Central memory CD8-positive, alpha-beta T cell (primary cell): ENCODE measurements around the gene CELA1.

Experiments used
- ATAC-seq: fragments of 150-1000 bp; cut with Tn5 transposase; replicated peaks from 2 replicates; pipeline ENCODE4 v1.10.0; 2022; ENCODE audit warnings: mild to moderate bottlenecking, moderate FRiP score, moderate number of reproducible peaks; ENCODE audit not compliant: poor library complexity, severe bottlenecking; ENCODE audit errors: extremely low read depth
- DNase-seq, 2 donors: peaks; one replicate each; pipeline ENCODE4 v3.0.0; 2021; ENCODE audit warnings: low spot score in 2 of 2
- H3K27ac Mint-ChIP-seq: one replicate; pipeline ENCODE4 v1.8.0; 2022; ENCODE audit warnings: low read depth, mild to moderate bottlenecking, moderate library complexity, mixed read lengths
- H3K27me3 Mint-ChIP-seq: one replicate; pipeline ENCODE4 v1.8.0; 2022; ENCODE audit warnings: mixed read lengths
- H3K36me3 Mint-ChIP-seq: one replicate; pipeline ENCODE4 v1.8.0; 2022; ENCODE audit warnings: mild to moderate bottlenecking, moderate library complexity, mixed read lengths; ENCODE audit not compliant: insufficient read depth
- H3K4me1 Mint-ChIP-seq: one replicate; pipeline ENCODE4 v1.8.0; 2022; ENCODE audit warnings: mixed read lengths
- H3K4me3 Mint-ChIP-seq: one replicate; pipeline ENCODE4 v1.8.0; 2022; ENCODE audit warnings: mild to moderate bottlenecking, moderate library complexity, mixed read lengths
- H3K9me3 Mint-ChIP-seq: one replicate; pipeline ENCODE4 v1.8.0; 2022; ENCODE audit warnings: mixed read lengths

CELA1 gene

DNA sequence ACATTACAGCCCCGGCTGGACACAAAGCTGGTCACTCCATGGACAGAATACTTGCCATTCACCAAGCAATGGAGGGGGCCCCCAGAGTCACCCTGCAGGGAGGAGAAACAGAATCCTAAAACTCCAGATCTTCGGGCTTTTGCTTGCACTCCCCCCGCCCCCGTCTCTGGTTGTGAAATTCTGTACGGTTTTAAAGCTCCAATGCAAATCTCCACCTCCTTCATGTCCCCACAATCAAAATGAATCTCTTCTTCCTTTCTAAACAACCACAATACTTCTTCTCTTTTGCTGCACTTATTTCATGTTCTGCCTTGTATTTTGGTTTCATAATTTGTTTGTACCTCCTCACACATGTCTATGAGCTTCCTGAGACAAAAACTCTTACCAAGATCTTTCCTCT lies 16.7 kb downstream of the CELA1 start:
- H3K36me3 Mint-ChIP-seq = peaks cover 4% of the 10 kb centered on the region
- H3K27me3 Mint-ChIP-seq = no peaks in the 10 kb centered on the region
- ATAC-seq = peak; percentile 28
- no peak for DNase-seq
- H3K4me1 Mint-ChIP-seq = peaks cover 46% of the 10 kb centered on the region
- H3K27ac Mint-ChIP-seq = peak overlapping the region; percentile 41
- peak overlapping the region; percentile 45 for H3K4me3 Mint-ChIP-seq
- no peaks in the 10 kb centered on the region for H3K9me3 Mint-ChIP-seq

DNA sequence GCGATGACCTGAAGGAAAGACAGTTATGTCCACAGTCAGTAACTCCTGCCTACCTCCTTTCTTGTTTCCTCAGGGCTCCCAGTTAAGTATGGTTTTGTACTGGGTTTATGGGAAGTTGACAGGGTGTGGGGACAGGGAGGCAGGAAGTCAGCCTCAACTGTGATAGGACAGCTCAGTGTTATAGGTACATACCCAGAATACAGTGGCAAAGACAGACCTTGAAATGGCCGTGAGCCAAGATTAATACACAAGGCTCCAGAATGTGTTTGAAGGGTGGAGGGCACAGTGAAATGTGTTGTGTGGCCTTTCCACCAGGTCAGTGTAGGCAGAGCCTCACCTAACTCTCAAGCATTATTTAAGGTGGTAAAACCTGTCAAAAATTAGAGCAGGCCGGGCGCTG lies 17.9 kb downstream of the CELA1 start:
- H3K9me3 Mint-ChIP-seq = no peaks in the 10 kb centered on the region
- no peak overlapping the region for H3K27ac Mint-ChIP-seq
- DNase-seq = no peak
- H3K36me3 Mint-ChIP-seq = peaks cover 8% of the 10 kb centered on the region
- H3K27me3 Mint-ChIP-seq = no peaks in the 10 kb centered on the region
- H3K4me1 Mint-ChIP-seq = peaks cover 51% of the 10 kb centered on the region
- H3K4me3 Mint-ChIP-seq = peak overlapping the region; percentile 45
- no peak for ATAC-seq

- no peaks in the 10 kb centered on the region for H3K9me3 Mint-ChIP-seq
- no peaks in the 10 kb centered on the region for H3K27me3 Mint-ChIP-seq
- peaks cover 66% of the 10 kb centered on the region for H3K4me1 Mint-ChIP-seq
- H3K36me3 Mint-ChIP-seq = peaks cover 21% of the 10 kb centered on the region
- ATAC-seq = no peak
- H3K4me3 Mint-ChIP-seq = peak overlapping the region; percentile 43
- DNase-seq = no peak
- peak overlapping the region; percentile 96 for H3K27ac Mint-ChIP-seq
These were observed 19.6 kb downstream of the CELA1 start for GRCh38 chr12:51326698-51327439.

DNA sequence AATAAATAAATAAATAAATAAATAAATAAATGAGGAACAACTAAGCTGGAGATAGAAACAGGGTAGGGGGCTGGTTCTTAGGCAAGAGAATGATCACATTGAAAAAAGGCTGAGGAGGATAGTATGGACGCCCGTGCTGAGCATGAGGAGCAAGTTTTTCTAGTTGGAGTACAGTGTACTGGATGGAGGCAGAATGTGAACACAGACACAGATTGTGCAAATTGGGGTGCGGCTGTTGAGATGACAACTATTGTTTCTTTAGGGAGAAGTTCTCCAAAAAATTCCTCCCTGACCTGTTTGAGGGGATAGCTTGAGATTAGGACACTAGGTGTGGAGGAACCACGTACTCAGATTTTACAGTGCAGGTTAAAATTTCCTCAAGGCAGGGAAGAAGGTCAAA lies 21.5 kb downstream of the CELA1 start:
- Mint-ChIP-seq H3K27me3 (no peaks in the 10 kb centered on the region), H3K36me3 (peaks cover 30% of the 10 kb centered on the region), H3K27ac (peak overlapping the region; percentile 96), H3K9me3 (no peaks in the 10 kb centered on the region), H3K4me1 (peaks cover 83% of the 10 kb centered on the region), H3K4me3 (peak overlapping the region; percentile 95)
- DNase-seq (no peak), ATAC-seq (no peak)

DNA sequence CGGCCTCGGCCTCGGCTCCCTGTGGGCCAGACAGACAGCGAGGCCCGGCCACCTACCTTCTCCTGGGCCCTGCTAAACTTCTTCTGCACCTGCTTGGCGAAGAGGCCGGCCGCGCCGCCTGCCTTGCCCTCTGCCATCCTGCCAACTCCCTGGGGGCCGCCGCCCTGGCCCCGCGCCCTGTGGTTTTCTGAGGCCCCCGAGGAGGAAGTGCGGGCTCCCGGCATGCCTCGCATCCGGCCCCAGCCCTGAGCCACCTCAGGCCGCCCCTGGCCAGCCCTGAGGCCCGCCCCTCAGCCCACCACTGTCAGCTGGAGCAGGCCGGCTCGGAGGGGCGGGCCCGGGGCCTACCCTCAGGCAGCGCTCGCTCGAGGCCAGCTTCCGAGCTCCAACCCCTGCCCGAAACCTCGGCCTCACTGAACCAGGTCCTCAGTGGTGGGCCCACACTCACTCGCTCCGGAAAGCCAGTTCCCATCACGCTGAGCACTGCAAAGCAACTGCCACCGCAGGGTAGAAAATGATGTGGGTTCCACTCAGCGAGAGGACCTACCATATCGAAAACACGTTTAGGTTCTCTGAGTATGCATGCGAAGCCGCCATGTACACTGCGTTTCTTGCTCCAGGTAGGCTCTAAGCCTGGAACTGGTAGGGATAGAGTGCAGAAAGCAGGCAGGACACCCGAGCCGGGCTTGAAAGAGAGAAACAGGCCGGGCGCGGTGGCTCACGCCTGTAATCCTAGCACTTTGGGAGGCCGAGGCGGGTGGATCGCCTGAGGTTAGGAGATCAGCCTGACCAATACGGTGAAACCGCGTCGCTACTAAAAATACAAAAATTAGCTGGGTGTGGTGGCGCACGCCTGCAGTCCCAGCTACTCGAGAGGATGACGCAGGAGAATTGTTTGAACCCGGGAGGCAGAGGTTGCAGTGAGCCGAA lies 22.2 kb downstream of the CELA1 start, which contains the start of gene BIN2:
TSS of gene BIN2 (minus strand) at position 209 of the 930 bp plus-strand sequence. CDS start at position 137, 72 bp downstream.
- H3K36me3 Mint-ChIP-seq = peaks cover 32% of the 10 kb centered on the region
- H3K4me3 Mint-ChIP-seq = peak within 1 kb of the TSS; percentile 95
- peak; percentile 57 to 63 for DNase-seq
- ATAC-seq = peak; percentile 70
- peak within 1 kb of the TSS; percentile 96 for H3K27ac Mint-ChIP-seq
- H3K27me3 Mint-ChIP-seq = no peaks in the 10 kb centered on the region
- H3K9me3 Mint-ChIP-seq = no peaks in the 10 kb centered on the region
- H3K4me1 Mint-ChIP-seq = peaks cover 83% of the 10 kb centered on the region

DNA sequence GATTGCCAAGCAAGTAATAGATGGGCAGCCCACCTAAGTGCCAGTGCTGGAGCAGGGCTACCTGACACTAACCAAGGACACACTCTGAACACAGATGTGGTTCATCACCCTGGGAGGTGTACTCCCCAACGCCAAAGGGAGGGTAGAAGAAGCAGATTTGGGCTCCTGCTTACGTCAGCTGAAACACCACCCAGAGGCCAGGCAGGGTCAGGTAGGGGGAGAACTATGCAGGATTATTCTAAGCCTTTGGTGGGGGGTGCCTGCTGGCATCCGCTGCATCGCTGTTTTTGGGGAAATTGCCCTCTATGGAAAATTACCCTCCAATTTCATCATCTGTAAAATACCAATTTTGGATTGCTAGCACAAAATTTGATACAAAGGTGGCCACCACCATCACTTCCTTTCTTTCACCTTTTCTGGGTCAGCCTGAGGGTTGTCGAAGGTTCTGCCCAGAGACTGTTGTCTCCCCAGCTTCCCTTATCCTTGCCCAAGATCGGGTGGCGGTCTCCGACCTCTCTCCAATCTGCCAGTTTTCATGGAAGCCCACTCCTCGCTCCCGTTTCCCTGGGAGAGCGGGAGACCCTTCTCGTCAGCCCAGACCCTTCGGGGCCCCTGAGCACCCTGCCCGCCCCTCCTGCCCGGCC lies 23.0 kb downstream of the CELA1 start:
- H3K27ac Mint-ChIP-seq = peak overlapping the region; percentile 96
- H3K27me3 Mint-ChIP-seq = no peaks in the 10 kb centered on the region
- DNase-seq = peak; percentile 40 to 53

GRCh38 chr12:51322452-51322851 lies 24.0 kb downstream of the CELA1 start:
- Mint-ChIP-seq H3K27ac (peak overlapping the region; percentile 96), H3K9me3 (no peaks in the 10 kb centered on the region), H3K27me3 (no peaks in the 10 kb centered on the region), H3K4me1 (peaks cover 88% of the 10 kb centered on the region), H3K4me3 (peak overlapping the region; percentile 95), H3K36me3 (peaks cover 38% of the 10 kb centered on the region)
- ATAC-seq (no peak), DNase-seq (no peak)

More for the DNA sequence above, 23.0 kb downstream of the CELA1 start:
- peak; percentile 67 for ATAC-seq
- no peaks in the 10 kb centered on the region for H3K9me3 Mint-ChIP-seq
- H3K36me3 Mint-ChIP-seq = peaks cover 36% of the 10 kb centered on the region
- H3K4me3 Mint-ChIP-seq = peak overlapping the region; percentile 95
- H3K4me1 Mint-ChIP-seq = peaks cover 83% of the 10 kb centered on the region

DNA sequence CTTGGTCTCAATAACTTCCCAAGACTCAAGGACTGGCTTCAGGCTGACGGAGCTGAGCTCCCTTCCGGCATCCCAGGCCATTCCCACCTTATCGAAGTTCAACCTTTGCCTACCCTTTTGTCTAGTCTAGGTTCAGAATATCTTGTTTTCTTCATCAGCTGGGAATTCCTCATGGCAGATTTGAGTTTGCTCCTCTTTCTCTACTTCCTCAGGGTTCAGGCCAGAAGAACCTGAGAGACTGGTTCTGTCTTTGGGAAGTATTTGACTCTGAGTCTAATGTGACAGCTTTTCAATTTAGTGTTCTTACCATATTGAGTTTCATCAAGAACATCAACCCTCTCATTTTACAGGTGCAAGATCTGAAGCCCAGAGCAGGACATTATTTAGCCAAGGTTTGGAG lies 24.6 kb downstream of the CELA1 start:
- peaks cover 87% of the 10 kb centered on the region for H3K4me1 Mint-ChIP-seq
- no peaks in the 10 kb centered on the region for H3K9me3 Mint-ChIP-seq
- peak overlapping the region; percentile 96 for H3K27ac Mint-ChIP-seq
- peaks cover 39% of the 10 kb centered on the region for H3K36me3 Mint-ChIP-seq
- peak overlapping the region; percentile 95 for H3K4me3 Mint-ChIP-seq
- H3K27me3 Mint-ChIP-seq = no peaks in the 10 kb centered on the region
- ATAC-seq (no peak), DNase-seq (no peak)

DNA sequence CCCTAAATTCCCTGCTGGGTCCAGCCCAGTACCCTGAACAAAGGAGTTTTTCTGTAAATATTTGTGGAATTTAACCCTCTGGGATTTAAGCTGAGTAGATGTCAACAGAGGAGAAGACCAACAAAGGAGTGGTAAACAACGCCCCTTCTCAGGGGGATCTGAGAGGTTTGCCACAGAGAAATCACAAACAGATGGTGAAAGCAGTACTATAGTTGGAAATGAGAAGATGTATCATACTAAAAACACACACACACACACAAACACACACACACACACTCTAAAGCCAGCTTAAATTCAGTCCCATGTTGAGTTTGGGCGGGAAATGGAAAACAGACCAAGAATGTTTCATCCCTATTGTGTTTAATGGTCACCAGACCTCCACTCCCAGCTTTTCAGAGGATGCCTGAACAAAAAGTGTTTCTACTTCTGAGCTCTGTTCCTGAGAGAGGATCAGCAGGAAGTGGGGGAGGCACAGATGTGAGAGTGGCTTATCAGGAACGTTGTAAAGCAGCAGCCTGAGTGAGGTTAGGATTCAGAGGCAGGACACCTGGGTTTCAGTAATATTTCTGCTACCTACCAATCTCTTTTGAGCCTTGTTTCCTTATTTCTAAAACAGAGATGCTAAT lies 25.7 kb downstream of the CELA1 start:
- no peaks in the 10 kb centered on the region for H3K27me3 Mint-ChIP-seq
- H3K36me3 Mint-ChIP-seq = peaks cover 41% of the 10 kb centered on the region
- no peaks in the 10 kb centered on the region for H3K9me3 Mint-ChIP-seq
- H3K4me3 Mint-ChIP-seq = peak overlapping the region; percentile 95
- no peak for ATAC-seq
- peak overlapping the region; percentile 96 for H3K27ac Mint-ChIP-seq
- DNase-seq = no peak
- H3K4me1 Mint-ChIP-seq = peaks cover 87% of the 10 kb centered on the region

DNA sequence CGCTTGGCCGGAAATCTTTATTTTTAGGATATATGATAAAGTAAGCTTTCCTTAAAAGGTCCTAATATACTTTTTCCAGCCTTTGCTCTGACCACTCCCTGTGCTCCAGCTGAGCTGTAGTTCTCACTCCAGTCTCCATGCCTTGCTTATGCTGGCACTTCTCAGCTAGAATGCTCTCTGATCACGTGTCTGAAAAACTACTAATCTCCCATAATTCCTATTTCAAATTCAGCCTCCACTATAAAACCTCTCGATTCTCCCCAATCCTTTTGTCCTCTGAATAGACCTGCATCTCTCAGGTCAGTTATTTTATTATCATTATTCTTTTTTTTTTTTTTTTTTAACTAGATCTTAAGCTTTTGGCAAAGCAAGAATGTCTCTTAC lies 26.2 kb downstream of the CELA1 start:
- Mint-ChIP-seq H3K4me3 (peak overlapping the region; percentile 95), H3K9me3 (no peaks in the 10 kb centered on the region), H3K36me3 (peaks cover 43% of the 10 kb centered on the region), H3K27ac (peak overlapping the region; percentile 96), H3K4me1 (peaks cover 85% of the 10 kb centered on the region), H3K27me3 (no peaks in the 10 kb centered on the region)
- DNase-seq = no peak
- ATAC-seq = no peak

- H3K36me3 Mint-ChIP-seq = peaks cover 44% of the 10 kb centered on the region
- peak overlapping the region; percentile 96 for H3K27ac Mint-ChIP-seq
- DNase-seq = peak; percentile 28 to 57
- no peaks in the 10 kb centered on the region for H3K9me3 Mint-ChIP-seq
- ATAC-seq = peak; percentile 88
- H3K4me3 Mint-ChIP-seq = peak overlapping the region; percentile 95
- H3K4me1 Mint-ChIP-seq = peaks cover 74% of the 10 kb centered on the region
- H3K27me3 Mint-ChIP-seq = no peaks in the 10 kb centered on the region
These were observed 27.5 kb downstream of the CELA1 start for GRCh38 chr12:51318846-51319599.
